ENCODE data around the gene AP3S1.
A peak's percentile ranks its signal among the peaks of the same experiment; 100 is the strongest.

The AP3S1 gene

DNA sequence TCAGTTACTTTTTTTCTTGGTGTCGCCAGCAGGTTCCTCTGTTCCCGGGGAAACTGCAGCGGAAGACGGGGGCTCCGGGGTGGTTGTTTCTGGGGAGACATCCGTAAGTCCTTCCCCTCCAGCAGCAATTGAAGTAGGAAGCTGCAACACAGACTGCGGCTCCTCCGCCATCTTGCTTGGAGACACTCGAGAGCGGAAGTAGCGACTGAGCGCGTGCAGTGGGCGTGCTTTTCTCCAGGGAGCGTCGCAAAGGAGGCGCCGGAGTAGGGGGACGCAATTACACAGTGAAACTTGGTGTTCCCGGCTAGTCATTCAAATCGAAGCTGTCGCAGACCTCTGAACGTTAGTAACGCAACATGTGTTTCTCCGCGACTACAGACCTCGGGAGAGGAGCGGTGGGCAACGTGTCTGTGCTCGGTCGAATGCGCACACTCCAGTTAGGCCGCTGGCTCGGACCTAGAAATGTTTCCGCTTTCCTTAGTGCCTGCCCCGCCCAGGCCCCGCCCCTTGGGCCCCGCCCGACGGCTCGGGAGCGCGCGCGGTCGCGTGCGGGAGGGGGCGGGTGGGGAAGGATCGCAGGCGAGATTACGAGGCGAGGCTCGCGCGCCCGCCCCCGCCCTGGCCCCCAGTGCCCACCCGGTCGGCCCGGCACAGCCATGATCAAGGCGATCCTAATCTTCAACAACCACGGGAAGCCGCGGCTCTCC, at the start of gene AP3S1, which contains the start of gene ATG12 (continued):
- TF ChIP-seq TSHZ1 (tag by site-specific recombination; IDR thresholded peaks at IDR 0.05; ENCODE audit: borderline replicate concordance) (no peak), EGR2 (tag by site-specific recombination; IDR thresholded peaks at IDR 0.05; ENCODE audit: low read depth) (no peak), KLF10 (tag by site-specific recombination; IDR thresholded peaks at IDR 0.05) (peak; percentile 95), ZNF335 (tag by site-specific recombination; conservative IDR thresholded peaks at IDR 0.05) (peak; percentile 90), ZBTB49 (tag by site-specific recombination; IDR thresholded peaks at IDR 0.05; ENCODE audit: low read depth) (no peak), ZNF404 (tag by site-specific recombination; IDR thresholded peaks at IDR 0.05) (no peak), ZNF324 (tag by site-specific recombination; IDR thresholded peaks at IDR 0.05) (no peak; the same call in none of the 2 replicates), ZNF274 (IDR thresholded peaks at IDR 0.05; ENCODE audit: low read length) (no peak), ZNF274 (tag by site-specific recombination; IDR thresholded peaks at IDR 0.05; ENCODE audit: borderline replicate concordance) (no peak), YY2 (tag by site-specific recombination; IDR thresholded peaks at IDR 0.05) (peak; percentile 49; the same call in 1 of the 2 replicates), ZBTB20 (tag by site-specific recombination; IDR thresholded peaks at IDR 0.05) (peak; percentile 45; the same call in 1 of the 2 replicates), ZNF843 (tag by site-specific recombination; IDR thresholded peaks at IDR 0.05) (peak; percentile 59; the same call in 1 of the 2 replicates), ZNF548 (tag by site-specific recombination; IDR thresholded peaks at IDR 0.05) (no peak), ZFP69B (tag by site-specific recombination; IDR thresholded peaks at IDR 0.05) (peak; percentile 84), ZNF777 (tag by site-specific recombination; IDR thresholded peaks at IDR 0.05; ENCODE audit: borderline replicate concordance) (no peak), WT1 (tag by site-specific recombination; IDR thresholded peaks at IDR 0.05) (0 out of 2 replicates have a peak, but pooled peaks have one; percentile 17), KLF7 (tag by site-specific recombination; IDR thresholded peaks at IDR 0.05; ENCODE audit: borderline replicate concordance) (peak; percentile 80; the same call in 1 of the 2 replicates), ZFP37 (tag by site-specific recombination; IDR thresholded peaks at IDR 0.05) (no peak), ZNF169 (tag by site-specific recombination; IDR thresholded peaks at IDR 0.05) (no peak), ZNF692 (tag by site-specific recombination; IDR thresholded peaks at IDR 0.05) (peak; percentile 87; the same call in 1 of the 2 replicates), TRIM28 (IDR thresholded peaks at IDR 0.05; ENCODE audit: borderline replicate concordance, low read length) (0 out of 2 replicates have a peak, but pooled peaks have one; percentile 41), ZNF561 (tag by site-specific recombination; IDR thresholded peaks at IDR 0.05; ENCODE audit: borderline replicate concordance) (0 out of 2 replicates have a peak, but pooled peaks have one; percentile 42)
- TF ChIP-seq, protein P1, sequence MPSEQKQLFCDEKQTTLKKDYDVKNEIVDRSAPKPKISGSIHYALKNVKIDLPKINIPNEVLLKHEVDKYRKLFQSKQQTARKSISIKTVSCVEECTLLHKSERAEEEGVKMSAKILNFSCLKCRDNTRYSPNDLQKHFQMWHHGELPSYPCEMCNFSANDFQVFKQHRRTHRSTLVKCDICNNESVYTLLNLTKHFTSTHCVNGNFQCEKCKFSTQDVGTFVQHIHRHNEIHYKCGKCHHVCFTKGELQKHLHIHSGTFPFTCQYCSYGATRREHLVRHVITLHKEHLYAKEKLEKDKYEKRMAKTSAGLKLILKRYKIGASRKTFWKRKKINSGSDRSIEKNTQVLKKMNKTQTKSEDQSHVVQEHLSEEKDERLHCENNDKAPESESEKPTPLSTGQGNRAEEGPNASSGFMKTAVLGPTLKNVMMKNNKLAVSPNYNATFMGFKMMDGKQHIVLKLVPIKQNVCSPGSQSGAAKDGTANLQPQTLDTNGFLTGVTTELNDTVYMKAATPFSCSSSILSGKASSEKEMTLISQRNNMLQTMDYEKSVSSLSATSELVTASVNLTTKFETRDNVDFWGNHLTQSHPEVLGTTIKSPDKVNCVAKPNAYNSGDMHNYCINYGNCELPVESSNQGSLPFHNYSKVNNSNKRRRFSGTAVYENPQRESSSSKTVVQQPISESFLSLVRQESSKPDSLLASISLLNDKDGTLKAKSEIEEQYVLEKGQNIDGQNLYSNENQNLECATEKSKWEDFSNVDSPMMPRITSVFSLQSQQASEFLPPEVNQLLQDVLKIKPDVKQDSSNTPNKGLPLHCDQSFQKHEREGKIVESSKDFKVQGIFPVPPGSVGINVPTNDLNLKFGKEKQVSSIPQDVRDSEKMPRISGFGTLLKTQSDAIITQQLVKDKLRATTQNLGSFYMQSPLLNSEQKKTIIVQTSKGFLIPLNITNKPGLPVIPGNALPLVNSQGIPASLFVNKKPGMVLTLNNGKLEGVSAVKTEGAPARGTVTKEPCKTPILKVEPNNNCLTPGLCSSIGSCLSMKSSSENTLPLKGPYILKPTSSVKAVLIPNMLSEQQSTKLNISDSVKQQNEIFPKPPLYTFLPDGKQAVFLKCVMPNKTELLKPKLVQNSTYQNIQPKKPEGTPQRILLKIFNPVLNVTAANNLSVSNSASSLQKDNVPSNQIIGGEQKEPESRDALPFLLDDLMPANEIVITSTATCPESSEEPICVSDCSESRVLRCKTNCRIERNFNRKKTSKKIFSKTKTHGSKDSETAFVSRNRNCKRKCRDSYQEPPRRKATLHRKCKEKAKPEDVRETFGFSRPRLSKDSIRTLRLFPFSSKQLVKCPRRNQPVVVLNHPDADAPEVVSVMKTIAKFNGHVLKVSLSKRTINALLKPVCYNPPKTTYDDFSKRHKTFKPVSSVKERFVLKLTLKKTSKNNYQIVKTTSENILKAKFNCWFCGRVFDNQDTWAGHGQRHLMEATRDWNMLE (tag by site-specific recombination; conservative IDR thresholded peaks at IDR 0.05; ENCODE audit: low read depth), result peak; percentile 50
- TF ChIP-seq, protein P2, sequence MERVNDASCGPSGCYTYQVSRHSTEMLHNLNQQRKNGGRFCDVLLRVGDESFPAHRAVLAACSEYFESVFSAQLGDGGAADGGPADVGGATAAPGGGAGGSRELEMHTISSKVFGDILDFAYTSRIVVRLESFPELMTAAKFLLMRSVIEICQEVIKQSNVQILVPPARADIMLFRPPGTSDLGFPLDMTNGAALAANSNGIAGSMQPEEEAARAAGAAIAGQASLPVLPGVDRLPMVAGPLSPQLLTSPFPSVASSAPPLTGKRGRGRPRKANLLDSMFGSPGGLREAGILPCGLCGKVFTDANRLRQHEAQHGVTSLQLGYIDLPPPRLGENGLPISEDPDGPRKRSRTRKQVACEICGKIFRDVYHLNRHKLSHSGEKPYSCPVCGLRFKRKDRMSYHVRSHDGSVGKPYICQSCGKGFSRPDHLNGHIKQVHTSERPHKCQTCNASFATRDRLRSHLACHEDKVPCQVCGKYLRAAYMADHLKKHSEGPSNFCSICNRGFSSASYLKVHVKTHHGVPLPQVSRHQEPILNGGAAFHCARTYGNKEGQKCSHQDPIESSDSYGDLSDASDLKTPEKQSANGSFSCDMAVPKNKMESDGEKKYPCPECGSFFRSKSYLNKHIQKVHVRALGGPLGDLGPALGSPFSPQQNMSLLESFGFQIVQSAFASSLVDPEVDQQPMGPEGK (tag by site-specific recombination; IDR thresholded peaks at IDR 0.05), result peak; percentile 98

All from HEK293 (cell line).